NOMO-1 treated with dmso at 0.1 percent for 144 hours (cell line): ENCODE measurements around the gene SULT1B1.

ENCODE experiments used
- DNase-seq: peaks from one replicate; lab custom pipeline; 2025; ENCODE audit not compliant: unreplicated experiment; lab: John Stamatoyannopoulos, UW

The SULT1B1 gene

DNA sequence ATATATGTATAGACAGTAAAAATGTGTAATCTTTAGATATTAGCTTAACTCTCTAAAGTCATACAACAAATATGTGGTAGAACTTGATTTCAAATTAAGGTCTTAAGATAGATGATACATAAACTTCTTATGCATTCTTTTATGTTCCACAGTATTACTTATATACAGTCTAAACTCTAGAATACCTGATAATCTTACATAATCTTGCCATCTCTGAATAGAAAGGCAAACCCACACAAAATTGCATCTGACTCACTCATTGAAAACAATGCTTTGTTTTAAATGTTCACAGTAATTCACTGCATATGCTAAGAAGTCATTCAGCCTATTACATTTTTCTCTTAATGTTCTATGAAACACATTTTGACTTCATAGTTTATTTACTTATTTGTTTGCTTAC is 10.1 kb downstream of the SULT1B1 start:
- no peak for DNase-seq

DNA sequence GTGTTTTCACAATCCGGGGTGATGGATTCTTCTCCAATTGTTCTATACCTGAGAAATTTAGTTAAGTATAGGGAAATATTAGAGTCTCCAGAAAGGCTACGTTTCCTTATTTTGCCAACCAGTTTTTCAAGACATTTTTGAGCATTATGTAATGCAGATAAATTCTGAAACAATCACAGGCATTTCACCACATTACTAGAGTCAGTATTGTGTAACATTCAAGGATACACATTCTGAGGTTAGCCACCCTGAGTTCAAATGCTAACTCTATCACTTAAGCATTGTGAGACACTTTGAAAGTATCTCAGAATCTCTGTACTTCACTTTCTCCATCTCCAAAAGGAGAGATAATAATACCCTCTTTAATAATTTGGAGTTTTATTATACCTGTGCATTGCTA is 10.6 kb downstream of the SULT1B1 start:
- DNase-seq = peak; percentile 40

DNA sequence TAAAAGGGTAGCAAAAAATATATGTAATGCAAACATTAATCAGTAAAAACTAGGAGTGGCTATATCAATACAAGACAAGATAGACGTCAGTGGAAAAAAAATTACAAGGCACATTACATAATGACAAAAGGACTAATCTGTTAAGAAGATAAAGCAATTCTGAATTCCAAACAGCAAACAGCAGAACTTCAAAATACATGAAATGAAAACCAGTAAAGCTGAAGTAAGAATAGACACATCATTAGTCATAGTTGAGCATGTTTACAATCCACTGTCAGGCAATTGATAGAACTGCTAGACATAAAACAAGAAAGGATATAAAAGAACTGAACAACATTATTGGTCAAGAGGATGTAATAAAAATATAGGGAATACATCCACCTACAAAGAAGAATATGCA is 12.2 kb downstream of the SULT1B1 start:
- no peak for DNase-seq

DNA sequence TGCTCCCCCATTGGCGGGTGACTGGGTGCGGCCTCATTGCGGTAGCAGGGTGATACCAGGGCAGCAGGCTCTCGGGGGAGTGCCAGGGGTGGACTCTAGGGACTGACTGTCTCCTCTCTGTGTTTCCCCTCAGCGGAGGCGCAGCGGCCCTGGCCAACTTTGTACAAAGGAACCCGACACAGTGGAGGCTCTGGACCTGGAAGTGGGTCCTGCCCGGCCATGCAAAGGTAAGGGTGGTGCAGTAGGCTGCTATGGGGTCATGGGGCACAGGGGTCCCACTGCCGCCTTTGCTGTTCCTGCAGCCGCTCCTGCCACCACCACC is 16.3 kb downstream of the SULT1B1 start:
- no peak for DNase-seq

DNA sequence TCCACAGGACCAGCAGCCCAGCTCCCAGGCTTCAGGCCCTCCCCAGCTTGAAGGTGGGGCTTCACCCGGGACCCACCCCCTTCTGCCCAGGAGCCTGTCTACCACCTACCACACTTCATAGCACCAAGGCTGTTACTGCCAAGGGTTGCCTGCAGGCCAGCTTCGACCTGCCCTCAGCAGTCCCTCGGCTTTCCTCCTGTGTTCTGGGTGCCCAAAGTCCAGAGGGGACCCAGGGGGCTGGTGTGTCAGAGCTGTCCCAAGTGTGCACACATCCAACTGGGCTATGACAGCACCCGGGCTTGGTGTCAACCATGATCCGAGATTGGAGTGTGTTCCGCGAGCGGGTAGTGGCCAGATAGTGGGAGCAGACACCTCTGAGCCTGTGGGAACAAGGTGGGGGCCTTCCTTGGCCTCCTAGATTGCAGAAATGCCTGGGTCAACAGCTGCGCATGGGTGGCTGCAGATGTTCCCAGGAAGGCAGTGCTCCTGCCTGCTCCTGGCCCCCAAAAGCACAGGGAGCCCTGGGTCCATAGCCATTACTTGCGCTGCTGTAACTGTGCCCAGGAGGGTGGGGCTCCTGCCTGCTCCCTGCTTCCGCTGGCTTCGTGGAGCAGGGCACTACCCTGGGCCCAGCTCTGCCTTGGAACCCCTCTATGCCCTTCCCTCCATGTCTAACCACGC is 16.8 kb downstream of the SULT1B1 start:
- DNase-seq = no peak

DNA sequence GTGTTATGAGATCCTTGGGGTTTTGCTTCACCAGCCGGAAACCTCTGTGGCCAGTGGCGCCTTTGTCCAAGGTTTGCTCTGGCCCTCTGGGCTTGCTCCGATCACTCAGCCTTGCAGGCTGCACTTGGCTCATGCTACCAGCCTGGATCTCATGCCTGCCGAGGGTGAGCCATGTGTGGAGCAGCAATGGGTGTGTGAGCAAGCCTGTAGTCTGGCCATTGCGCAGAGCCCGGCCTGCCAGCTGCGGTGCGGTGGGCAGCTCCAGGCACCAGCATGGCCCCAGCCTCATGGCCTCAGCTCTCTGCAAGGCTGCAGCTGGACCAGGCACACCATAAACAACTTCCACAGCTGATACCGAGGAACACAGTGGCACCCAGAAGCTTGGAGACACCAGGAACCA is 17.8 kb downstream of the SULT1B1 start:
- DNase-seq = no peak

DNA sequence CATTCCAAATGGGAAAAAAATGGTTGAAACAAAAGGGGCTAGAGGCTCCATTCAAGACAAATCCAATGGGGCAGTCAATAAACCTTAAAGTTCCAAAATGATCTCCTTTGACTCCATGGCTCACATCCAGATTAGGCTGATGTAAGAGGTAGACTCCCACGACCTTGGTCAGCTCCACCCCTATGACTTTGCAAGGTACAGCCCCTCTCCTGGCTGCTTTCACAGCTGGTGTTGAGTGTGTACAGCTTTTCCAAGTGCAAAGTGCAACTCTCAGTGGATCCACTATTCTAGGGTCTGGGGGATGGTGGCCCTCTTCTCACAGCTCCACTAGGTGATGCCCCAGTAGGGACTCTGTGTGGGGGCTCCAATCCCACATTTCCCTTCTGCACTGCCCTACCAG is 21.5 kb downstream of the SULT1B1 start:
- DNase-seq = no peak

DNA sequence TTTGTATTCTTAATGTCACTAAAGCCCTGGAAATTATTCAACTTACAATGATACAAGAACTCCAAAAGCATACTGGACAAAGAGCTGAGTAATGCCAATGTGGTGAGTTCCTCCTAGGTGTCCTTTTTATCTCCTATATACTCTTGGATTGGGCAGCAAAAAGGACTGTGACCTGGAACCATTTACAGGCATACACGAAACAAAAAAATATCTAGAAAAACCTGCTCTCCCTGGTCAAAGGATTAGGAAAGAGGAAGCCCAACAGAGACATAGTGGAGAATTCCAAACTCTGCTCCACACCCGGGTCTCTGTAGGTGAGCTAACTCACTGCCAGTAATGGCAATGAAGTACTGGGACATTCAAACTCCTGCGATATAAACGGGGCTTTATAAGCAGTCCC is 25.3 kb downstream of the SULT1B1 start:
- no peak for DNase-seq

DNA sequence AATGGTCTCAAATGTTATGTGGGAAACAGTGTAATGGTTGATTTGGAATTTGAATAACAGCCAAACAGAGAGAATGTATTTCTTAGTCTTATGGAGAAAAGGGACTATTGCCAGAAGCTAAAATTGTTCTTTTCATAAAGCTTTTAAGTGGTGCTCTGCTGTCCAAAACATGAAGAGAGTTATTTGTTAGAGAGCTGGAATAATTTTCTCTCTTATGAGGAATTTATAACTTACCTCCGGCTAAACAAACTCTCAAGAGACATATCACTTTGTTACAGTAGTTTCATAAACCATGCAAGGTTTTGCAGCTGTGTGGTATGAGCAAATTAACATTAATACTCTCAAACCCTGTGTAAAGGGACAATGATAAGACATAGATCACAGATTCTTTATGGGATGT is 28.6 kb downstream of the SULT1B1 start:
- DNase-seq = no peak

DNA sequence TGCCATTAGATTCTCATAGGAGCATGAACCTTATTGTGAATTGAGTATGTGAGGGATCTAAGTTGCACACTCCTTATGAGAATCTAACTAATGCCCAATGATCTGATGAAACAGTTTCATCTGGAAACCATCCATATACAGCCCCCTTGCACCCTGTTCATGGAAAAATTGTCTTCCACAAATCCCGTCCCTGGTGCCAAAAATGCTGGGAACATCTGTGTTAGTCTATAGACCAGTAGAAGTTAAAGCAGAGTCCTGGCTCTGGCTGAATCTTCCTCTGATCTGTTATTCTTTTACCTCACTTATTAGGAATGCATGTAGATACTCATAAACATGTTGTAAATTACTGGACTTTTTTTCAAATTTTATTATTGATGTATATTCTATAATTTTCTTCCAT is 29.2 kb downstream of the SULT1B1 start:
- no peak for DNase-seq

DNA sequence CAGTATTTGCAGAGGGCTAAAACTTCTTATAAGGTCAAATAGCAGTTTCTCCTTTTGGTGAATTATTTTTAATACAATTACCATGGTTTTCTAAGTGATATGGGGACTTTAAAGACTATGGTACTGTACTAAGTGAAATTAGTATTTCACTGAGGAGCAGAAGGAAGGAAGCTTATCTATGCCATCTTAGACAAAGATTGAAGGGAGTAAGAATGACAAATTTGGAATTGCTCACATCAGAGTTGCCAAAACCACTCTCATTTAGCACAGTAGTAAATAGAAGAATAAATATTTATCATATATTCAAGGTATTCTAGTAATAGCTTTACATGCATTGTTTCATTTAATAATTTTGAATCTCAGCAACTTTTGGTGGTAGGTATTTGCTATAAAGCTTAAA is 30.4 kb downstream of the SULT1B1 start:
- no peak for DNase-seq

DNA sequence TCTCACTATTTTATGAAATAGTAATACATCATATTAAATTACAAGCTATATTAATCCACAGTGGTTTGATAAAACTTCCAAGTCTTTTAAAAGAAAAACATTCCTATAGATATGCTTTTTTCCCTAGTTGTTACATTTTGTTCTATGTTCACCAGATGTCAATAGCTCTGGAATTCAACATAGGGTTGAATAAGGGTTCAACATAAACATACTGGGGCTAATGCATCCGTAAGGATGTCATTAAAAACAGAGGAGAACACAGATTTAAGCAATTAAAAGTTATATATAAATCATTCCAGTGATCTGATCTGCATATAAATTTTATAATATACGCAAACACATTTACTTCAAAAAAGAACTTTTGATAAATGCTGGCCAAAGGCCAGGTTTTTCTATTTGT is 32.5 kb downstream of the SULT1B1 start:
- DNase-seq = no peak

DNA sequence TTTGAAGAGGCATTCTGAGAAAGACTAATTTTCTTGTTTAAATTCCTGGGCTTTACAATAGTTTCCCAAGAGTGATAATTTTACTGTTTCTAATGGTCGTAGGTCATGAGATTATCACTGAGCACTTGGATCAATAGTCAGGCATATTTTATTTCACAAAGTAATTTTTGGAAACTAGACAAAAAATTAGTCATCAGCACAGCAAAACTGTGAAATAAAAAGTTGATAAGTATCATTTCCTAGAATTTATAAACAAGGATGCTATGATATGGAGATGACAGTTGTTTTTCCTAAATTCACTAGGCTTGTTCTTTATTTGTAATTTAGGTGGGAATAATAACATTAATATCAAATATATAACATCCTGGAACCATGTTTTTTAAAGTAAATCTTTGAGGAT is 33.0 kb downstream of the SULT1B1 start:
- DNase-seq = no peak

DNA sequence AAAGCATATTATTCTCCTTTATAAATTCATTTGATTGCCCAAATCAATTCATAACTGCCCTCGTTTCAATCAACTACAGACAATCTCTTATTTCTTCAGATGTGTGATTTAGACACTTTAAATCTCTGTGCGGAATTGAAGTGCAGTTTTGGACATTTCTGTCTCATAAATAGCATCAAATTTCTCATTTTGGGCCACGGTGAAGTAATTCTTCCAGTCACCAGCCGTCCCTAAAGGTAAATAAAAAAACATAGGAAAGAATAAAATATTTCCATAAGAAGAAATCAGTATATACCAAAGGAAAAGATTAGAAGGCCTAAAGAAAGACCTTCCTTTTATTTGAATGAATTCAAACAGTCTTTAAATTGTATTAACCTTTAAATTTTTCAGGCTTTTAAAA is 33.4 kb downstream of the SULT1B1 start:
- DNase-seq = no peak

DNA sequence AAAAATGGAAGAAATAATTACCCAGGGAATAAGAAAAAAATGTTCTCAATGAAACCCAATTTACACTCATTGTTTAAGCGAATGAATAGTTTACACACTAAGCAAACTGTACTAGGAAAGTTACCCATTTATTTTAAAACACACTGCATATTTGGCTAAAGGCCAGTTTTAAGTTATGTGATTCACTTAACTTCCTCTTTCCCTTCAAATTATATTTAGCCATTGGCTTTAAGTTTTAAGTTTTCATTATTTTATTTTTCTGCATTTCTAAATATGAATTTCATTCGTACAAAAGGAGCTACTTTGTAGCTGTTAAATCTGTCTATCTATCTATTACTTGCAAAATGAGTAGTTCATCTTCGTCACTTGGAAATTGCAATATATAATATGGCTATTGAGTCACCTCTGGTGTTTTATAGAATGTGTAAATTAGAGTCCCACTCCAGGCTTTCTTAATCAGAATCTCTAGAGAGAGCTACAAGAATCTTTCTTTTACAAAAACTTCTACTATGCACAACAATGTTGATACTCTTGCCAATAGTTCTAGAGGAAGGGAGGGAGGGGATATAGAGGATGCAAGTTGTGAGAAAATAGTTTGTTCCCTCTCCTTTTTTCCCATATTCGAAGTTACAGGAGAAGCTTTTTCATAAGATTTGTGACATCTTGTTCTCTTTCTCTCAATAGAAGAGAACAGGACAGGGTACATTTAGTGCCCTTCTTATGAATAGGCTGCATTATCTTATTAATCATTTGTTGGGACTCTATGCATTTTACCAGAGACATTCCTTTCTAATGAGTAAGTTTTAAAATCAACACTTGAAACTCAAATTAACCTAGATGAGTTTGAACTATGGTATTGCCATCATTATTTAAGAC is 41.8 kb downstream of the SULT1B1 start:
- DNase-seq = peak; percentile 8

DNA sequence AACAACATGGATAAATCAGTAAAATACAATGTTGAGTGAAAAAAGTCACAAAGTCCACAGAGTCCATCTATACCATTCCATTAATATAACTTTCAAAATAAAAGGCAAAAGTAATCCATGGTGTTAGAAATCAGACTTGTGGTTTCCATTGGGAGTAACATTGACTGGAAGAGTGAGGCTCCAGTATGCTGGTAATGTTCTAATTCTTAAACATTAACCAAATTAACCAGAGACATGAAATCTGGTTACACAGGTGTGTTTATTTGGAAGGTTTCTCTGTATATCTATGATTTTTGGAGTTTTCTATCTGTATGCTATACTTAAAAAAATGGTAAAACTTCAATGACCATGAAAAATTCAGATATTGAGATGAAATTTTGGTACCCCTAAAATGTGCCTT is 42.6 kb downstream of the SULT1B1 start:
- no peak for DNase-seq

DNA sequence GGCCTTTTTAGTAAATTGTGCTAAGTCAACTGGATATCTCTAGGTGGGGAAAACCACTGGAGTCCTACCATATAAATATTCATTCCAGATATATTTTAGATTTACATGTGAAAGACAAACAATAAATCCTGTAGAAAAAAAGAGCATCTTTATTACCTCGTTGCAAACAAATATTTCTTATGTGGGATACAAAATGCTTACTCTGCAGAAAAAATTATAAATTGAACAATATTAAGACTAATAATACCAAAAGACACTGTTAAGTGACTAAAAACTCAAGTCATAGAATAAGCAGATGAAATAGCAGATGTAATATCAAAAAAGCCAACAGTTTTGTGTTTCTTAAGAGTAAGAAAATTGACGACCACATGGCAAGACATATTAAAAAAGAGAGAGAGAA is 43.8 kb downstream of the SULT1B1 start:
- no peak for DNase-seq

DNA sequence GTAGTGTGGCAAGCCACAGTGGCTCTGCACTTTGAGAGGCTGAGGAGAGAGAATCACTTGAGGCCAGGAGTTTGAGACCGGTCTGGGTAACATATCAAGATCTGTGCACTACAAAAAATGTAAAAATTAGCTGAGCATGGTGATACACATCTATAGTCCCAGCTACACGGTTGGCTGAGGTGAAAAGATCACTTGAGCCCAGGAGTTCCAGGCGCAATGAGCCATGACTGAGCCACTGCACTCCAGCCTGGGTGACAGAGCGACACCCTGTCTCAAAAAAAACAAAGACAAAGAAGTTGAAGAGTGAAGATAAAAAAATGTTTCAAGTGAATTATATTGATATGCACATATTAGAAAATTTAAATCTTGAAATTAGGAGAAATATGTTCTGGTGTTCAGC is 46.3 kb downstream of the SULT1B1 start:
- DNase-seq = no peak

DNA sequence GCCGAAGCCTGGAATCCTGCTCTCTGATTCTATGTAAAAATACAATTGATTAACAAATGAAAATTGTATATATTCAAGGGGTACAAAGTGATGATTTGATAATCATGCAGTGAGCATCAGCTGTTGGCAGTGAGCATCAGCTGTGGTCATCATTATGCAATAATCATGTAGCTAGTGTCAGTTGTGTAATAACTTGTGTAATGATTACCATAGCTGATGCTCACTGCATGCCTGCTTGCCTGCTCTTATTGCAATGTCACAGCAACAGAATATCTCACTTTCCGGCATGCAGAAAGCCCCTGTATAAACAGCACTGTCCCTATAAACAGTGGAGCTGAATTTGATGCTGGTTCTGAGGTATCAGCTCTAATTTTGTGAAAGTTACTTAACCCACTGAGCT is 46.8 kb downstream of the SULT1B1 start:
- no peak for DNase-seq

DNA sequence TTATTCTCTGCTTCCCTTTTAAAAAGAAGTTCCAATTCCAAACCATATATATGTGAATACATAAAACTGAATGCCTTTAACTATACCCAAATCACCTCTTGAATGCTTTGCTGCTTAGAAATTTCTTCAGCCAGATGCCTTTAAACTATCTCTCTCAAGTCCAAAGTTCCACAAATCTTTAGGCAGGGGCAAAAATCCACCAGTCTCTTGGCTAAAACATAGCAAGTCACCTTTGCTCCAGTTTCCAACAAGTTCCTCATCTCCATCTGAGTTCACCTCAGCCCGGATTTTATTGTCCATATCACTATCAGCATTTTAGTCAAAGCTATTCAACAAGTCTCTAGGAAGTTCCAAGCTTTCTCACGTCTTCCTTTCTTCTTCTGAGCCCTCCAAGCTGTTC is 49.8 kb downstream of the SULT1B1 start:
- no peak for DNase-seq

DNA sequence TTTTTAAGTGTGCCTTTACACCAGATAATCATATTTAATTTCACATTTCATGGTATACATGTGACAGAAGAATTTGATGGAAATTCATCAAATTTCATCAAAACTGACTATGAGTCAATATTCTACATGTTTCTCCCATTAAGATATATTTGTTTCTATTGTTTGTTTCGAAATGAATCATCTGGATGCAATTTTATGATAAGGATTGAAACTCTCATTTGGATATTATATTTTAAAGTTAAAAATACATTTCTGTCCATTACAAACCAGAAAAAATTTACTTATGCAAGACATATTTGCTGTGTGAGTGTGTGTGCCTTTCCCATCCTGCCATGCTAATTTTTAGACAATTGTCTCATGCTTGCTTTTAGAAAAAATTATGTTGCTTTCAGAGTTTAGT is 52.2 kb downstream of the SULT1B1 start:
- DNase-seq = no peak

DNA sequence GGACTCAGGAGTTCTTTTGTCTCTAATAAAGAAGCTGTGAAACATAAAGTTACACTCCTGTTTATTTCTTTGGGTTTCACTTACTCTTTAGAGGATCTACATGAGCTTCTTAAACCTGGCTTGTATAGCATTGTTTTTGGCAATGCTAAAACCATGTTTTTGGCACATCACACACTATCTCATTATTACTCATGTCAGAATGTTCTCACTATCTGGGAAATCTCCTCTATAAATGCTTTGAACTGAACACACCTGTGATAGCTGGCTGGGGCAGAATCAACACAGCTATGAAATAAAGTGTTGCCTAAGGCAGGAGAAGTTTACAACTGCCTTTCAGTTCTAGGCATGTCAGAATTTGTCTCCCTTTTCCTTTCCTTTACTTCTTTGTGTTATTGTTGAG is 52.6 kb downstream of the SULT1B1 start:
- DNase-seq = no peak

DNA sequence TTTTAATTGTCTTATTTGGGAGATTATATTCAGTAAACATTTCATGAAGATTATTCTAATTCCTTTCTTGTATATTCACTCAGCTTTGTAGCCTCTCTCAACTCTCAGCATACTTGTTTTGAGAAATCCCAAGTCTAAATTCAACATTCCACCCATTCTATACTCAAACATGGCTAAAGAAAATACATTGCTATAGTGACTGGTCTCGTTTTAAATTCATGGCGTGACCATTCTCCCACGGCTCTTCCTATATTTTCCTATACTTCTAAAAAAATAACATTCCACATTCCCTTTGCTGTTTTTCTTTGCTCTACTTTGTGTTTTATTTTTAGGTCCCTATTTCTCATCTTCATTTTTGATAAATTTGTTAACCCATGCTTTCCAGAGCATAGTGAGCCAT is 58.2 kb downstream of the SULT1B1 start:
- DNase-seq = no peak
